WTC11 (cell line): ENCODE data around the gene ASIC3.

Experiments used
- CTCF ChIP-seq: fragments of 200-600 bp; IDR thresholded peaks from 2 replicates; pipeline ENCODE4 v1.8.0; 2022; ENCODE audit warnings: antibody characterized with exemption
- ELF4 ChIP-seq: sonication (generic); formaldehyde crosslinking; IDR thresholded peaks from 2 replicates; pipeline ENCODE4 v1.8.1; 2022; ENCODE audit warnings: low read depth, mild to moderate bottlenecking, moderate library complexity, missing genetic modification reagents
- NR1H2 ChIP-seq: sonication (generic); formaldehyde crosslinking; IDR thresholded peaks from 2 replicates; pipeline ENCODE4 v1.9.0; 2021; ENCODE audit warnings: mild to moderate bottlenecking, moderate library complexity, missing genetic modification reagents
- USF2 ChIP-seq: sonication (generic); formaldehyde crosslinking; IDR thresholded peaks from 2 replicates; pipeline ENCODE4 v1.8.1; 2023; ENCODE audit warnings: mild to moderate bottlenecking, missing genetic modification reagents, moderate library complexity

DNA sequence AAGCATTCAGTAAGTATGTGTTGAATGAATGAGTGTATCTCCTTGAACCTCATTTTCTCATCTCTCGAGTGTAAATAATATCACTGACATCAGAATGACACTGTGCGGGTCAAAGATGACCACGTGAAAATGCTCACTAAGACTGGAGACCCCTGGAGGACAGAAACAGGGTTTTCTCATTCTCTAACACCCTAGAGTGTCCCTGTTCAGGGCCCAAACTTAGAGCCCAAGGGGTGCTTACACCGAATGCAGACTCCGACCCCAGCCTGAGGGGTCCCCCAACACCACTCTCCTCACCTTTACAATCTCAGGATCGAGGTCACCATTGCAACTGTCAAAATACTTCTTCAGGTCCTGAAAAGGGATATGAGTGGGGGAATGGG lies 7.9 kb downstream of the ASIC3 start:
- TF ChIP-seq USF2: no peak
- TF ChIP-seq NR1H2 (CRISPR knock-in tag): no peak
- no peak for TF ChIP-seq CTCF
- TF ChIP-seq ELF4: no peak
